MCF 10A (cell line): Measurements from ENCODE around the gene DHRS7B. TPM values are rescaled to one million over a fixed set of nuclear protein-coding genes. Genes with fewer than 3 reads are reported as not detected.

Experiments
- BruUV-seq: library from RNA; stranded (reverse); fragments of 400-500 nt; replicated peaks from 2 replicates; lab custom pipeline; 2021; lab: Mats Ljungman, UMichigan
- CTCF ChIA-PET: fragments of 300-600 bp; sonication (Branson Sonifier 250); formaldehyde crosslinking; extraction: SDS; loops from one replicate; lab custom pipeline; 2021; ENCODE audit warnings: antibody characterized with exemption, inconsistent platforms; lab: Yijun Ruan, JAX
- POLR2A ChIA-PET: fragments of 300-600, 350-650 bp; sonication (Branson Sonifier 250); formaldehyde crosslinking; extraction: SDS; loops from one replicate; lab custom pipeline; 2020; ENCODE audit warnings: antibody characterized with exemption, inconsistent platforms; lab: Yijun Ruan, JAX
- DNase-seq: peaks from one replicate; pipeline ENCODE4 v3.0.0-alpha.2; 2018; ENCODE audit not compliant: unreplicated experiment
- H3K27ac Mint-ChIP-seq: one replicate; pipeline ENCODE4 v1.8.0; 2022; ENCODE audit warnings: mild to moderate bottlenecking, low read depth, mixed read lengths; ENCODE audit not compliant: unreplicated experiment
- H3K27me3 Mint-ChIP-seq: one replicate; pipeline ENCODE4 v1.8.0; 2022; ENCODE audit warnings: mixed read lengths; ENCODE audit not compliant: insufficient read depth, unreplicated experiment
- H3K36me3 Mint-ChIP-seq: one replicate; pipeline ENCODE4 v1.8.0; 2022; ENCODE audit warnings: mild to moderate bottlenecking, moderate library complexity, mixed read lengths; ENCODE audit not compliant: insufficient read depth, unreplicated experiment
- H3K4me1 Mint-ChIP-seq: one replicate; pipeline ENCODE4 v1.8.0; 2022; ENCODE audit warnings: mixed read lengths; ENCODE audit not compliant: insufficient read depth, unreplicated experiment
- H3K4me3 Mint-ChIP-seq: one replicate; pipeline ENCODE4 v1.8.0; 2022; ENCODE audit warnings: mild to moderate bottlenecking, moderate library complexity, mixed read lengths; ENCODE audit not compliant: unreplicated experiment
- H3K9me3 Mint-ChIP-seq: one replicate; pipeline ENCODE4 v1.8.0; 2022; ENCODE audit warnings: mixed read lengths; ENCODE audit not compliant: unreplicated experiment
- CTCF ChIP-seq: fragments of 200-600 bp; IDR thresholded peaks from one replicate; pipeline ENCODE4 v1.8.0; 2022; ENCODE audit warnings: antibody characterized with exemption, mild to moderate bottlenecking; ENCODE audit not compliant: unreplicated experiment
- intact Hi-C: fragments of 100-400 bp; cut with micrococcal nuclease; formaldehyde crosslinking; loops from 2 replicates; pipeline ENCODE4 v1.14.1; 2022
- total RNA-seq: library from RNA; stranded (reverse); gene quantifications from 2 replicates; pipeline ENCODE4 v1.2.3, GENCODE V29; 2022

Gene DHRS7B
- total RNA-seq, 1 experiment from 2014 or later = 18.0 TPM

- no peak for DNase-seq
- TF ChIP-seq CTCF = no peak
- intact Hi-C loops = no loop called here
- Mint-ChIP-seq H3K4me3 (no peak overlapping the region), H3K4me1 (no peaks in the 10 kb centered on the region), H3K27ac (no peak overlapping the region), H3K9me3 (no peaks in the 10 kb centered on the region), H3K27me3 (no peaks in the 10 kb centered on the region), H3K36me3 (peaks cover 5% of the 10 kb centered on the region)
- no TSS peak for BruUV-seq
- ChIA-PET CTCF (no interaction called here), POLR2A (no interaction called here)
These were observed 35.6 kb downstream of the DHRS7B start for GRCh38 chr17:21162394-21162775.

GRCh38 chr17:21163101-21163500 lies 36.3 kb downstream of the DHRS7B start:
- DNase-seq = no peak
- ChIA-PET CTCF (interaction anchor here (0.6 to 0.8 kb wide), 2 partner anchors 9 to 12 kb away, joined by 3 read pairs; no protein-coding TSS in a partner anchor), POLR2A (no interaction called here)
- H3K27me3 Mint-ChIP-seq = no peaks in the 10 kb centered on the region
- no TSS peak for BruUV-seq
- no peak for TF ChIP-seq CTCF
- no peaks in the 10 kb centered on the region for H3K9me3 Mint-ChIP-seq
- intact Hi-C loops = no loop called here
- peaks cover 5% of the 10 kb centered on the region for H3K36me3 Mint-ChIP-seq
- H3K4me3 Mint-ChIP-seq = no peak overlapping the region
- H3K27ac Mint-ChIP-seq = no peak overlapping the region
- no peaks in the 10 kb centered on the region for H3K4me1 Mint-ChIP-seq

GRCh38 chr17:21164216-21164615 lies 37.5 kb downstream of the DHRS7B start:
- no peak for DNase-seq
- H3K27ac Mint-ChIP-seq = no peak overlapping the region
- ChIA-PET POLR2A (no interaction called here), CTCF (interaction anchor here (0.5 to 0.8 kb wide), 2 partner anchors 13 to 117 kb away, joined by 3 to 4 read pairs; no protein-coding TSS in a partner anchor)
- H3K4me3 Mint-ChIP-seq = no peak overlapping the region
- no peak for TF ChIP-seq CTCF
- no peaks in the 10 kb centered on the region for H3K27me3 Mint-ChIP-seq
- H3K36me3 Mint-ChIP-seq = no peaks in the 10 kb centered on the region
- no peaks in the 10 kb centered on the region for H3K4me1 Mint-ChIP-seq
- no TSS peak for BruUV-seq
- no peaks in the 10 kb centered on the region for H3K9me3 Mint-ChIP-seq
- intact Hi-C loops = no loop called here

GRCh38 chr17:21164620-21165019 lies 37.9 kb downstream of the DHRS7B start:
- no TSS peak for BruUV-seq
- no peak overlapping the region for H3K27ac Mint-ChIP-seq
- H3K36me3 Mint-ChIP-seq = no peaks in the 10 kb centered on the region
- no peak for DNase-seq
- H3K4me3 Mint-ChIP-seq = no peak overlapping the region
- TF ChIP-seq CTCF = no peak
- no peaks in the 10 kb centered on the region for H3K9me3 Mint-ChIP-seq
- intact Hi-C loops = no loop called here
- H3K27me3 Mint-ChIP-seq = no peaks in the 10 kb centered on the region
- ChIA-PET POLR2A (no interaction called here), CTCF (no interaction called here)
- no peaks in the 10 kb centered on the region for H3K4me1 Mint-ChIP-seq
